GM10266 (cell line): ENCODE measurements around the gene IL19.

Source experiments
- DNase-seq: peaks from one replicate; pipeline ENCODE4 v3.0.0; 2012; ENCODE audit errors: extremely low spot score
- CTCF ChIP-seq: IDR thresholded peaks from 2 replicates; pipeline ENCODE4 v1.5.1; 2012; ENCODE audit warnings: mild to moderate bottlenecking, low read depth; ENCODE audit not compliant: control insufficient read depth, insufficient read depth; ENCODE audit errors: missing control alignments

The IL19 gene

DNA sequence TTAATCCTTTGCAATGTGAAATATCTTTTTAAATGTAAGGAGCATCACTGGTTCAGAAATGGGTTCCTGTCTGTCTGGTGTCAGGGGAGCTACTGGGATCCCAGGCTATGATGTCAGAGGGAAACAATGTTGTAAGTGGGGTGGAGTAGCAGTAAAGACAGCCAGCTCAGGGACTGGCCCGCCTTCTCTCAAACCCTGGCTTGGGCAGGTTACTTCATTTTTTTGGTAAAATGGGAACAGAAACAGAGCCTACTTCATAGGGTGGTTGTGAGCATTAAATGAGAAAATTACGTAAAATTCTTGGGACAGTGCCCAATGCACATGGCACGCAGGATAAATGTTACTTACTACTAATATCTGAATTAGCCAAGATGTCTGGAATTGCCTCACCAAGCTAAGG is 64.1 kb downstream of the IL19 start:
- no peak for DNase-seq
- TF ChIP-seq CTCF: no peak

DNA sequence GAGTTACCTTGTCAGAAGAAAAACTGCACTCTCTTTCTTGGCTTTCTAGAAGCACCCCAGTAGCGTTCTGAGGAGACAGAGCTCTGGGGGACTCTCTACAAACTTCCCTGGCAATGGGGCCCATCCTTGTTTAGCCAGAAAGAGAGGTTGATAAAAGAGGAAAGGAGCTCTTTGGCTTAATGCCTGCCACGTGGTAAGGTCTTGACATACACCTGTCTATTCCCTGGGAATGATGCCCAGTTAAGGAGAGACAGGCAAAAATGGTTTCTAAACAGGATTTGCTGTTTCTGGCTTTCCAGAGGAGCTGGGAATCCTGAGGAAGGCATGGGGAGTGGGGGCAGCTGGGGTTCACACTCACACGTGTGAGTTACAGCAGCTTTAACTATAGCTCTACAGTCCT is 64.6 kb downstream of the IL19 start:
- TF ChIP-seq CTCF: no peak
- DNase-seq: no peak

GRCh38 chr1:206836111-206836510 is 65.5 kb downstream of the IL19 start:
- no peak for TF ChIP-seq CTCF
- DNase-seq: no peak

DNA sequence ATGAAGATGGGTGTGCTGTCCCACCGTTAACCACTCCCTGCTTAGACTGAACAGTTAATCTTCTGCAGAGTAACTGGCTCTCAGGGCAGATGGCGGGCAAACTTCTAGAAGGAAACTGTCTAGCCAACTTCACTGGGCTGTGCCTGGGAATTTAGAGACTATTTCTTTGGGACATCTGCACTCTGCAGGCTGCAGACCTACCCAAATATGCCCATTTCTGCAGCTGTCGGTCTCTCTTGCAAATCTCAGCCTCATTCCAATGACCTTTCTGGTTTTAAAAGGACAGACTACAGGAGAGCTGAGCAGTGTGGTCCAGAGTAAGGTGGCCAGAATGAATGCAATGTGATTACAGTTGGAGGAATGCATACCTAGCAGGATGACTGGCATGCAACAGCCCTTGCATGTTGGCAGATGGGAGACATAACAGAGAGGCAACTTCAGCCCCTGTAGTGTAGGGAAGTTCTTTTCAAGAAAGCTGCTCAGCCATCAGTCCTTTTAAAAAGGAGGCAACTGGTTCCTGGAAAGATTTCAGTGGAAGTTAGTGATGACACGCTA is 68.5 kb downstream of the IL19 start:
- TF ChIP-seq CTCF: no peak
- DNase-seq: no peak

GRCh38 chr1:206839857-206840256 is 69.3 kb downstream of the IL19 start:
- TF ChIP-seq CTCF: no peak
- no peak for DNase-seq

- no peak for DNase-seq
- TF ChIP-seq CTCF: no peak
Measured at GRCh38 chr1:206841609-206842323, 71.2 kb downstream of the IL19 start.

DNA sequence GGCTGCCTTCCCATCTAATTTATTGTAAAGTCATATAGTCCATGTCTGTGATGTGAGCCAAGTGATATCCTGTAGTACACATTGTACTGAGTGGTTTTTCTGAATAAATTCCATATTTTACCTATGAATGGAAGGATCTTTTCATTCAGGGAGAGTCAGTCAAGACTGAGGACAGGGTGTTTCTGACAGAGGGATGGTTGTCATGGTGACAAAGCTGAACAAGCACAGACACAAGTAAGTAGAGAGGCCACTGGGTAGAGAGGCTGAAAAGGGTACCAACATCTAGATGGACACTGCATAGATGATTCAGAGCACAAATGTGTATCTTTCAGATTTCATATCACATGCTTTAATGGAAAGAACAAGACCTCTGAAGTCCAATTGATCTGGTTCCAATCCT is 72.3 kb downstream of the IL19 start:
- no peak for DNase-seq
- TF ChIP-seq CTCF: no peak
